Motor neuron (in vitro differentiated cells): ENCODE measurements around the gene TLCD5. TPM values are rescaled to one million over a fixed set of nuclear protein-coding genes. Genes with fewer than 3 reads are reported as not detected.

ENCODE experiments used
- ATAC-seq, 8 experiments: fragments of 200-7000 bp; cut with Tn5 transposase; replicated peaks in 6 of 8; 2 replicates each; pipeline ENCODE4 v1.8.0; 2021; ENCODE audit warnings: mild to moderate bottlenecking in 8 of 8, moderate library complexity in 8 of 8
- H3K27ac ChIP-seq, 2 donors: fragments of 250-450 bp; sonication (Bioruptor Pico); 2 replicates each; pipeline ENCODE4 v1.9.0; 2021; ENCODE audit warnings: antibody characterized with exemption in 2 of 2, mild to moderate bottlenecking in 2 of 2, moderate library complexity in 1 of 2
- H3K4me1 ChIP-seq, 2 donors: fragments of 250-450 bp; sonication (Bioruptor Pico); replicated peaks in 1 of 2; 2 replicates each; pipeline ENCODE4 v1.6.1; 2021; ENCODE audit warnings: antibody characterized with exemption in 2 of 2, mild to moderate bottlenecking in 2 of 2, moderate library complexity in 1 of 2
- H3K4me3 ChIP-seq, 5 donors: fragments of 250-450 bp; sonication (Bioruptor Pico); 2 replicates each; pipeline ENCODE4 v1.9.0; 2021; ENCODE audit warnings: antibody characterized with exemption in 5 of 5, mild to moderate bottlenecking in 5 of 5, moderate library complexity in 4 of 5
- WGBS, 10 experiments: fragments of 450-650 bp; shearing (Covaris generic); methylation state at CpG; one replicate each; pipeline ENCODE4 v1.0.0; 2022; 5-methylcytosine and 5-hydroxymethylcytosine counted together
- in situ Hi-C, 9 experiments: fragments of 400-800 bp; cut with MboI; loops; one replicate each; pipeline ENCODE4 v1.15.0; 2021; ENCODE audit warnings: low sequenced_read_pairs in 9 of 9, low pct_unique_long_range_greater_than_20kb in 2 of 9; ENCODE audit not compliant: unreplicated experiment in 9 of 9
- total RNA-seq, 8 experiments: library from RNA; unstranded; fragments of 300-600 nt; gene quantifications; 2 replicates each; pipeline versions ENCODE4 v1.2.3 to v1.2.4, GENCODE V29; 2022

TLCD5 gene
- total RNA-seq, 8 experiments from 2014 or later, result 5.1 to 12.1 (median 9.5) TPM

DNA sequence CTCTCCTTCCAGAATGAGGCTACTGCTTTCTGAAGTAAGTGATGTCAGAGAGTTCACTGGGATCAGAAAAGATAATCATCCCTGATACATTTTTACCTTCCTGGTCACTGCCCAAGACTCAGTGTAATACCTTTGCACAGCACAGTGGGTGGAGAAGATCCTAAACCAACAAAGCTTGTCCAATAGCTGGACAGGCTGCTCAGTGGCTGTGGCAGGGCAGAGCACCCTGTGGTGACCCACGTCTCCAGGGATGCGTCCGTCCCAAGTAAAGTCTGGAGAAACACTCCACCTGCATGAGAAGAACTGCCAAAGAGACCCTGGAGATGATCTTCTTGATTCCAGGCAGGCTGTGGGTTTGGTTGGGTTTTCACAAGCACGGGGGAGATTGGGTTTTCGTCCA lies 31.0 kb upstream of the TLCD5 start:
- in situ Hi-C loops, result loop anchor here in 3 of 9 experiments (10.0 to 25.0 kb wide), 3 partner anchors 49 to 132 kb away; partner anchors contain the start of gene POU2F3 (in 1 of the 3)
- WGBS, 10 experiments, result 60 to 100% (median 82%) methylated on average over 1 to 2 of the region's 5 CpGs; no CpG with 5 or more reads in 6 of the 10 experiments
- no peak overlapping the region for H3K27ac ChIP-seq
- ATAC-seq, result no peak
- H3K4me3 ChIP-seq, result no peak overlapping the region
- no peaks in the 10 kb centered on the region for H3K4me1 ChIP-seq

DNA sequence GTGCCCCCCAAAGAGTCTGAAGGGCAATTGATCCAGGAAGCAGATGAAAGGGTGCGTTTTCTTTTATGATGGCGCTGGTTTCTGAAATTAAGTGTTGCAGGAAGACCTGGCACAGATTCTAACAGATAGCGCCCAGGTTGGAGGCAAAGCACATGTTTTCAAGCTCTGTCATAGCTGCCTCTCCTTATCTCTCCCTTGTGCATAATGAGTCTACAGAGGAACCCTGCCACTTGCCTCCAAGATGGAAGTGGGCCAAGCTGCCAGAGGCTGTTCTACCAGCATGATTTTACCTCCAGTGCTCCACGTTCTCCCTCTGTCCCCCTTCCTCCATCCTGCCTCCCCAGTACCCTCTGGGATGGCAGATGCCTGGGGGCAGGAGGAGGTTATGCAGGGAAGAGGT lies 30.0 kb upstream of the TLCD5 start:
- ATAC-seq, result no peak
- 19 to 100% (median 68%) methylated on average over 1 to 4 of the region's 4 CpGs for WGBS, 10 experiments
- no peaks in the 10 kb centered on the region for H3K4me1 ChIP-seq
- in situ Hi-C loops, result loop anchor here in 3 of 9 experiments (10.0 to 25.0 kb wide), 3 partner anchors 50 to 133 kb away; partner anchors contain the start of gene POU2F3 (in 1 of the 3)
- no peak overlapping the region for H3K4me3 ChIP-seq
- no peak overlapping the region for H3K27ac ChIP-seq

DNA sequence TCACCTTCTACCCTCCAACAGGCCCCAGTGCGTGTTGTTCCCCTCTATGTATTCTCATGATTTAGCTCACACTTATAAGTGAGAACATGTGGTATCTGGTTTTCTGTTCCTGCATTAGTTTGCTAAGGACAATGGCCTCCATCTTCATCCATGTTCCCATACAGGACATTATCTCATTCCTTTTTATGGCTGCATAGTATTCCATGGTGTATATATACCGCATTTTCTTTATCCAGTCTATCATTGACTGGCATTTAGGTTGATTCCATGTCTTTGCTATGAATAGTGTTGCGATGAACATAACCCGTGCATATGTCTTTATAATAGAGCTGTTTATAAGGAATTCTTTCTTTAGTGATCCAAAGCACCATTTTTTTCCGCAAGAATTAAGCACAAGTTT lies 28.5 kb upstream of the TLCD5 start:
- 71 to 100% (median 96%) methylated on average over 3 to 5 of the region's 5 CpGs for WGBS, 10 experiments
- Histone ChIP-seq H3K27ac (no peak overlapping the region), H3K4me3 (no peak overlapping the region), H3K4me1 (no peaks in the 10 kb centered on the region)
- ATAC-seq, result no peak
- in situ Hi-C loops, result loop anchor here in 3 of 9 experiments (10.0 to 25.0 kb wide), 3 partner anchors 52 to 134 kb away; partner anchors contain the start of gene POU2F3 (in 1 of the 3)

DNA sequence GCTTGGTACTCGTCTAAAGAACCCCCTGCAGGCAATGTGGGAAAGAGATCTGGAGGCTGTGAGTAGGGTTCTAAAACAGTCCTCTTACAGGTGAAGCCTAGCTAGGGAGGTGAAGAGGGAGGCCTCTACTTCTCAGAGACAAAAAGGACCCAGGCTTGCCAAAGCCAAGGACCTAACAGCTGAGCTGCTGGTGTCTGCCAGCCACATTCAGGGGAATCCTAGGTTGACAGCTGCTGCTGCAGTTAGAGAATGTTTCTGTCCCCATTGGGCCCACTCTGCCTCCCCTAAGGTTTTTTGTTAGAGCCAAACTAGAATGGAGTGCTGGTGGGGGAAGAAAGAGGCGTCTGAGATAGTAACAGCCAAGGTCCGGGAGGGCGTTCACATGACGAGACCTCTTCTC lies 26.6 kb upstream of the TLCD5 start:
- no peaks in the 10 kb centered on the region for H3K4me1 ChIP-seq

DNA sequence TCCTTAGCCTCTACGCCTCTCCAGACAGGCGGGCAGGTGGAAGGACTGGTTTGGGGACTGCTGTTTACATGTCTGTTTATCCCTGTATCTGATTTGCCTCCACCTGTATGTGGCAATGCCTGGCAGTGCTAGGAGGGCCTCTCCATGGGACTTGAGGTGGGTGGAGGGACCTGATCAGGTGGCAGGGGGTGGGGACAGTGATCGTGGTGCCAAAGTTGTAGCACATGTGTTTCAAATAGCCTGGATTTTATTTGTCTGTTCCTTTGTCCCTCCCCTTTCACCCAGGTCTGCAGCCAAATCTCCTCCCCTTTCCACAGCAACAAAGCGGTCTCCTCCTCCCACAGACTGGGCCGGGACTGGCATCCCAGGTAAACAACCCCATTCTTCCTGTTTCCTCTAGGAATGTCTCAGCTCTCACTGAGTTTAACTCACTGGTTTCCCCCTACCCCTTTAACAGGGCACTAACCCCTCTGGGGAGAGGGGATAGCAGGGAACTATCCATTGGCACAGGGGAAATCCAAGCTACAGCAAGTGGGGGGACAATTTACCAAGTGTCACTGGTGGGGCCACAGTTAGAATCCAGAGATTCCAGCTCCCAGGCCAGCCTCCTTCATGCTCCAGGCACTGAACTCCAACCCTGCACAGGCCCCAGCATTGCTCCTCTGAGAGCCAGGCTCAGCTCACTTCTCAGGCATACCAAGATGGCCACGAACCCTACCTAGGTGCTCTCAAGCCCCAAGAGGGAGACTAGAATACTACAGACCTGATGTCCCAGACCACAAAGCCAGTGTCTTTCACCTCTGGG lies 22.9 kb upstream of the TLCD5 start:
- 0 to 80% (median 65%) methylated on average over 1 to 4 of the region's 6 CpGs; no CpG with 5 or more reads in 5 of the 10 experiments for WGBS, 10 experiments
- no peak overlapping the region for H3K27ac ChIP-seq
- H3K4me1 ChIP-seq, result no peaks in the 10 kb centered on the region
- in situ Hi-C loops, result loop anchor here in 4 of 9 experiments (10.0 kb wide), 2 partner anchors 67 to 127 kb away; no protein-coding TSS in a partner anchor
- ATAC-seq, result no peak
- no peak overlapping the region for H3K4me3 ChIP-seq

More for the DNA sequence above, 26.6 kb upstream of the TLCD5 start:
- 83 to 100% (median 93%) methylated on average over 2 to 3 of the region's 5 CpGs; no CpG with 5 or more reads in 5 of the 10 experiments for WGBS, 10 experiments
- Histone ChIP-seq H3K4me3 (no peak overlapping the region), H3K27ac (no peak overlapping the region)
- in situ Hi-C loops, result loop anchor here in 3 of 9 experiments (10.0 to 25.0 kb wide), 3 partner anchors 54 to 136 kb away; partner anchors contain the start of gene POU2F3 (in 1 of the 3)
- no peak for ATAC-seq

DNA sequence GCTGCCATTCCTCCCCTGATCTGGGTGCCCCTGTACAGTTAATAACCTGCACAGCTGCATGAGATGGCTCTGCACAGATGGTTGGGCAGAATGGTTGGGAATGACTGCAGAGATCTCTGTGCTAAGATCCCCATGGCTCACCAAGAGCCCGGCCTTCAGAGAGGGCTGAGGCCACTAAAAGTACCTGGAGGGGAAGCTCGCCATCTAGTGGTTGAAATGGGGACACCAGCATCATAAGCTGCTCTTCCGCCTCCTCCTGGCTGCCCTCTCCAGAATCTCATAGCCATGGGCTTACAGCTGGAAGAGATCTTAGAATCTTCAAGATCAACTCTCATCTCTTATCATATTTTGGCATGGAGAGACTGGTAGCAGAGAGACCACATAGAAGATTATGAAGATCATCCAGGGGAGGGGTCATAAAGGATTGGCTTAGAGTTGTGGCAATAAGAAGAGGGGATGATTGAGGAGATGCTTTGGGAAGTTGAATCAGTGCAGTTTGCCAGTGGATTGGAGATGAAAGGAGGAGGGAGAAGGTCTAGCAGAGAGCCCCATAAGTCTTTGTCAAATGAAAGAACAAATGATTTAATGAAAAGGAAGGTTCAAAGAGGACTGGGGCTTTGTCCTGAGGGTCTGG lies 22.0 kb upstream of the TLCD5 start:
- 0 to 67% (median 19%) methylated on average over 1 to 3 of the region's 3 CpGs; no CpG with 5 or more reads in 3 of the 10 experiments for WGBS, 10 experiments
- Histone ChIP-seq H3K4me3 (no peak overlapping the region), H3K4me1 (no peaks in the 10 kb centered on the region), H3K27ac (no peak overlapping the region)
- in situ Hi-C loops, result loop anchor here in 4 of 9 experiments (10.0 kb wide), 2 partner anchors 68 to 128 kb away; no protein-coding TSS in a partner anchor
- peak; percentile 8 to 72 (median 42) for ATAC-seq

DNA sequence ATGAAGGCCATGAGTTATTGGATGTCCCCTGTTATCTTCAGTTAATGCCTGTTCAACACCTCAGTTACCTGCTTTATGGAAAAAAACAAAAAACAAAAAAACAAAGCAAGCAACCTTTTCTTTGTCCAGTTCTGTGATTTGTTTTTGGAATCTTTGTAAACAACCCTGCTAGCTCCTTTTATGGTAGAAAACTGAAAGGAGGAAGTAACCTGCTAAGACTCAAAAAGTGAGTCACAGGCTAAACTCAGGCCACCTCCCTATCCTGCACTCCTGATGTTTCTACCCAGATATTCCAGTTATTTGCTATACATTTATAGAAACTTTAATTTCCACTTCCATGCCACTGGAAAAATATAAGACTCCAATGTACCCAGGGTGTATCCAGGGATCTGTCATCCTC lies 20.6 kb upstream of the TLCD5 start:
- in situ Hi-C loops, result loop anchor here in 4 of 9 experiments (10.0 kb wide), 2 partner anchors 70 to 130 kb away; no protein-coding TSS in a partner anchor
- peak in 2 of 8 experiments; percentile 7 to 11 for ATAC-seq

DNA sequence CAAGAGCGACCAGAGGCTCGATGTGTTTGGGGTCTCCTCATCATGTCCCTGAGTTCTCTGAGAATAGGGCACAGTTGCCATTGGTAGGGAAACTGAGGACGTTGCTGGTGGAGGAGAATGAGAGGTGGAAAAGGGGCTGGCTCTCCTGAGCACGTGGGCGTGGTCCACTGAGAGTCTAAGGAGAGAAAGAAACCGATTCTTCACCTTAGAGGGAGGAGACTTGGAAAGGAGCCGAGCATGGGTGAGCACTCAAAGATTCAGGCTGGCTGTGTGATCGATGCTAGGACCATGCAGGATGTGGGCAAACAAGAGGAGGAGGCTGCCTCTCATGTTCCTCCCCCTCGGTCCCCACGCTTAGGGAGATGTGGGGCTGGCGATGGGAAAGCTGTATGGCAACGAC lies 19.8 kb upstream of the TLCD5 start:
- Histone ChIP-seq H3K4me3 (no peak overlapping the region), H3K4me1 (no peaks in the 10 kb centered on the region), H3K27ac (no peak overlapping the region)
- WGBS, 10 experiments, result 20 to 96% (median 84%) methylated on average over 1 to 8 of the region's 12 CpGs; no CpG with 5 or more reads in 3 of the 10 experiments
- in situ Hi-C loops, result loop anchor here in 4 of 9 experiments (10.0 kb wide), 2 partner anchors 70 to 130 kb away; no protein-coding TSS in a partner anchor
- no peak for ATAC-seq

More for the DNA sequence above, 20.6 kb upstream of the TLCD5 start:
- Histone ChIP-seq H3K27ac (no peak overlapping the region), H3K4me3 (no peak overlapping the region), H3K4me1 (no peaks in the 10 kb centered on the region)

DNA sequence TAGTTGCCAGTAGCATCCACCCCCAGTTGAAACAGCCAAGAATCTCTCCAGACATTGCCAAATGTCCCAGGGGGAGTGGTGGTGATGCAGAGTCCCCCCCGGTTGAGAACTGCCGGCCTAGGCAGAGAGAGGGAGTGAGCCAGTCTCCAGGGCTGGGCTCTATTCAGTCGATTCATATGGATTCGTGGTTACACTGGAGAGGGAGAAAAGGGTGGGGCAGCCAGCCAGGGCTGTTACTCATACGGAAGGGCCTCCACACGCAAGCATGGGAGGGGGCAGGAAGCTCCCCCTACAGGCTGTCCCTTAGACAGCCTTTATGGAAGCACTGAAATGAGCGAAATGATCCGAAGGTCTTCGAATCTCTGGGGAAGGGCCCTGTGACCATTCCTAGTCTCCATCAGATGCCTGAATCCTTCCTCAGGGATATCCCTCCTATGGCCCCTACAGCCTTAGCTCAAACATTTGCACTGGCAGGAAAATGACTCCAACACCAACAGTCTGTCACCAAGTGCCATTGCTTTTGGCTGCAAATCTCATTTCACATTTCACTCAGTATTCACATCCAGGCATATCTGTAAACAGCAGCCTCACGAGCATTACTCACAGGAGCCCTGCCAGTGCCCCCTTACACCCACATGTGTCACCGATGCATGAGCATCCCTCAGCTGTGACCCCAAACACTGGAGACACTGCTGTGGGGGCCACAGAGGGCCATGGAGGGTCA lies 18.4 kb upstream of the TLCD5 start:
- no peak overlapping the region for H3K27ac ChIP-seq
- 18 to 79% (median 24%) methylated on average over 1 to 8 of the region's 11 CpGs; no CpG with 5 or more reads in 3 of the 10 experiments for WGBS, 10 experiments
- peak; percentile 29 to 96 (median 53) for ATAC-seq
- no peaks in the 10 kb centered on the region for H3K4me1 ChIP-seq
- no peak overlapping the region for H3K4me3 ChIP-seq
- in situ Hi-C loops, result loop anchor here in 4 of 9 experiments (10.0 kb wide), 2 partner anchors 72 to 132 kb away; no protein-coding TSS in a partner anchor

DNA sequence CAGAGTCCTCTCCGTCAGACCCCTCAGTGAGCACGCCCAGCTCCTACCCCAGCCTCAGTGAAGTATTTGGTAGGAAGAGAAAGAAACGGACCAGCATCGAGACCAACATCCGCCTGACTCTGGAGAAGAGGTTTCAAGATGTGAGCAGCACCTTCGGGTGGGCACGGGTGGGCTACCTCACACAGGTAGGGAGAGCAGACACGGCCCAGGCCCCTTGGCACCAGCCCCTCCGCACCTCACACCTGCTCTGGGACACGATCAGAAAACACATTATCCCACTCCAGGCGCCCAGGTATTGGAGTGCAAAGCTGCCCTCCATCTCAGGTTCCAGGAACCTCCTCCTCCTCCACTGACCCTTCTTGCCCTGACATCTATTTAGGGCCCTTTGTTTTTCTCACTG lies 17.6 kb upstream of the TLCD5 start:
- WGBS, 10 experiments, result 83 to 100% (median 100%) methylated on average over 1 to 4 of the region's 11 CpGs; no CpG with 5 or more reads in 4 of the 10 experiments
- H3K4me3 ChIP-seq, result no peak overlapping the region
- no peak for ATAC-seq
- H3K4me1 ChIP-seq, result no peaks in the 10 kb centered on the region
- in situ Hi-C loops, result loop anchor here in 4 of 9 experiments (10.0 kb wide), 2 partner anchors 73 to 133 kb away; no protein-coding TSS in a partner anchor
- H3K27ac ChIP-seq, result no peak overlapping the region

DNA sequence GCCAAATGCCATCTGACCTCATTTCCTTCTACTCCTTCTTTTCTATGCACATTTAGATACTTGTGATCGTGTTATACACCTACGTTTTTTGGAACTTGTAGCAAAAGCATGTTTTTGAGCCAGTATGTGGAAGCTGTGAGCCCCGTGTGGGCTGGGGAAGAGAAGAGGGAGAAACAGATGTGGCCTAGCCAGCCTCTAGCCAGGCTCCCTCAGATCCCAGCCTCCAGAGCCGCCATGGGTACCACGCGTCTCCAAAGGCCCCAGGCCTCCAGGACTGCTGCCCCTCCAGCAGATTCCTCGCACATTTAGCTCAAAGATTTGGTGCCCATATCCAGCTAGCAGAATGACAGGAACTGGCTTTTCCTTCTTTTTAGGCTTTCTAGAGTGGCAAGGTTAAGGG lies 17.0 kb upstream of the TLCD5 start:
- in situ Hi-C loops, result loop anchor here in 4 of 9 experiments (10.0 kb wide), 2 partner anchors 73 to 133 kb away; no protein-coding TSS in a partner anchor
- Histone ChIP-seq H3K27ac (no peak overlapping the region), H3K4me1 (no peaks in the 10 kb centered on the region), H3K4me3 (no peak overlapping the region)
- no peak for ATAC-seq
- 29 to 92% (median 75%) methylated on average over 2 to 7 of the region's 7 CpGs; no CpG with 5 or more reads in 2 of the 10 experiments for WGBS, 10 experiments

DNA sequence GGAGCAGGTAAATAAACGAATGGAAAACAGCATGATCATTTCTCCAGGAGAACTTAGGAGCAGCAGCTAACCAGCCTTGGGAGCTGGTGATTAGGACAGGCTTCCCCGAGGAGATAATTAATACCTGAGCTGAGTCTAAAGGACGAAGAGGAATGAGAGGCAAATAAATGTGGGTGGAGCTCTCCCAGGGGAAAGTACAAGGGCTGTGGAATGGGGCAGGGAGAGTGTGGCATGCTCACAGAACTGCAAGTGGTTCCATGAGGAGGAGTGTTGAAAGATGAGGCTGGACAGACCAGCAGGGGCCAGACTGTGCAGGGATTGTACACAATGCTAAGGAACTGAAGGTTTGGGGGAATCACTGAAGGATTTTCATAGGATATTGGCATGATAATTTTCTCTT lies 14.2 kb upstream of the TLCD5 start:
- no peaks in the 10 kb centered on the region for H3K4me1 ChIP-seq
- 24 to 79% (median 50%) methylated on average over 1 to 3 of the region's 3 CpGs; no CpG with 5 or more reads in 4 of the 10 experiments for WGBS, 10 experiments
- no peak for ATAC-seq
- H3K27ac ChIP-seq, result no peak overlapping the region
- no peak overlapping the region for H3K4me3 ChIP-seq
- in situ Hi-C loops, result no loop called here
